HEK293 (cell line): ENCODE measurements around the gene FOSL1.

ENCODE experiments used
- CTCF ChIA-PET: fragments of 350-600 bp; formaldehyde crosslinking; extraction: SDS; loops from one replicate; lab custom pipeline; 2021; ENCODE audit warnings: antibody characterized with exemption; lab: Yijun Ruan, JAX
- POLR2A ChIA-PET: fragments of 300-600 bp; formaldehyde crosslinking; extraction: SDS; loops from one replicate; lab custom pipeline; 2020; ENCODE audit warnings: antibody characterized with exemption, inconsistent platforms; lab: Yijun Ruan, JAX
- H3K27ac ChIP-seq: fragments of 200-500 bp; sonication (Bioruptor generic); 2 replicates; pipeline ENCODE4 v1.5.1; 2014; ENCODE audit warnings: low read depth, low read length, control low read depth, inconsistent platforms; ENCODE audit errors: extremely low read depth
- H3K36me3 ChIP-seq, 2 experiments: fragments of 200-500 bp in 1 of 2; sonication (Bioruptor generic) in 1 of 2; 1 replicate in 1 of 2; 2 replicates in 1 of 2; pipeline ENCODE4 v1.5.1; 2014 to 2017; ENCODE audit warnings: inconsistent platforms in 2 of 2, low read length in 2 of 2; ENCODE audit not compliant: control insufficient read depth in 2 of 2, insufficient read depth in 1 of 2
- H3K4me1 ChIP-seq: fragments of 200-500 bp; sonication (Bioruptor generic); 2 replicates; pipeline ENCODE4 v1.5.1; 2014; ENCODE audit warnings: mild to moderate bottlenecking, low read length, inconsistent platforms; ENCODE audit not compliant: control insufficient read depth, insufficient read depth
- H3K4me3 ChIP-seq: 2 replicates; pipeline ENCODE4 v1.5.1; 2011; ENCODE audit warnings: low read depth, mild to moderate bottlenecking, control low read depth, low read length, moderate library complexity
- H3K9me3 ChIP-seq: fragments of 200-500 bp; sonication (Bioruptor generic); 2 replicates; pipeline ENCODE4 v1.5.1; 2014; ENCODE audit warnings: low read depth, low read length, inconsistent platforms; ENCODE audit not compliant: control insufficient read depth, insufficient read depth
- GFI1B ChIP-seq: fragments of 450-650 bp; formaldehyde crosslinking; IDR thresholded peaks from 2 replicates; pipeline ENCODE4 v1.5.1; 2016; ENCODE audit warnings: missing biosample characterization, missing genetic modification characterization
- HOXD13 ChIP-seq: sonication (generic); formaldehyde crosslinking; IDR thresholded peaks from 2 replicates; pipeline ENCODE4 v1.8.0; 2022; ENCODE audit warnings: missing genetic modification reagents, borderline replicate concordance
- KLF7 ChIP-seq: fragments of 450-650 bp; formaldehyde crosslinking; IDR thresholded peaks from 2 replicates; pipeline ENCODE4 v1.5.1; 2016; ENCODE audit warnings: missing biosample characterization, missing genetic modification characterization, borderline replicate concordance
- TCF7L2 ChIP-seq: IDR thresholded peaks from 2 replicates; pipeline ENCODE4 v1.6.1; 2011; ENCODE audit warnings: low read depth, mild to moderate bottlenecking, inconsistent platforms, low read length, moderate library complexity, borderline replicate concordance
- ZBTB48 ChIP-seq: fragments of 450-650 bp; formaldehyde crosslinking; IDR thresholded peaks from 2 replicates; pipeline ENCODE4 v1.5.1; 2016; ENCODE audit warnings: missing biosample characterization, missing genetic modification characterization
- ZBTB7A ChIP-seq: fragments of 450-650 bp; formaldehyde crosslinking; IDR thresholded peaks from 2 replicates; pipeline ENCODE4 v1.5.1; 2016; ENCODE audit warnings: low read depth, missing biosample characterization, missing genetic modification characterization
- ZFP41 ChIP-seq: fragments of 450-650 bp; formaldehyde crosslinking; IDR thresholded peaks from 2 replicates; pipeline ENCODE4 v1.5.1; 2016; ENCODE audit warnings: missing biosample characterization, missing genetic modification characterization, borderline replicate concordance
- ZIC2 ChIP-seq: fragments of 450-650 bp; formaldehyde crosslinking; IDR thresholded peaks from 2 replicates; pipeline ENCODE4 v1.5.1; 2016; ENCODE audit warnings: missing biosample characterization, missing genetic modification characterization
- ZNF114 ChIP-seq: fragments of 450-650 bp; formaldehyde crosslinking; IDR thresholded peaks from 2 replicates; pipeline ENCODE4 v1.5.0; 2017; ENCODE audit warnings: missing biosample characterization, missing genetic modification characterization
- ZNF530 ChIP-seq: fragments of 450-650 bp; formaldehyde crosslinking; IDR thresholded peaks from 2 replicates; pipeline ENCODE4 v1.5.1; 2016; ENCODE audit warnings: low read depth, missing biosample characterization, missing genetic modification characterization
- ZNF571 ChIP-seq: fragments of 450-650 bp; formaldehyde crosslinking; IDR thresholded peaks from 2 replicates; pipeline ENCODE4 v1.5.0; 2017; ENCODE audit warnings: missing biosample characterization, missing genetic modification characterization
- ZNF654 ChIP-seq: fragments of 450-650 bp; formaldehyde crosslinking; IDR thresholded peaks from 2 replicates; pipeline ENCODE4 v1.5.1; 2016; ENCODE audit warnings: low read depth, missing biosample characterization, missing genetic modification characterization
- ZNF660 ChIP-seq: fragments of 450-650 bp; IDR thresholded peaks from 2 replicates; pipeline ENCODE4 v1.5.1; 2018; ENCODE audit warnings: missing biosample characterization, mild to moderate bottlenecking, missing genetic modification characterization
- ZNF776 ChIP-seq: fragments of 450-650 bp; formaldehyde crosslinking; IDR thresholded peaks from 2 replicates; pipeline ENCODE4 v1.5.0; 2017; ENCODE audit warnings: missing biosample characterization, missing genetic modification characterization, borderline replicate concordance
- ZNF777 ChIP-seq: fragments of 450-650 bp; formaldehyde crosslinking; IDR thresholded peaks from 2 replicates; pipeline ENCODE4 v1.5.1; 2017; ENCODE audit warnings: missing biosample characterization, missing genetic modification characterization, borderline replicate concordance
- TF ChIP-seq, protein P1 (sequence below): fragments of 450-650 bp; formaldehyde crosslinking; IDR thresholded peaks from 2 replicates; pipeline ENCODE4 v1.5.1; 2016; ENCODE audit warnings: missing biosample characterization, missing genetic modification characterization
- TF ChIP-seq, protein P2 (sequence below): fragments of 450-650 bp; formaldehyde crosslinking; IDR thresholded peaks from 2 replicates; pipeline ENCODE4 v1.5.1; 2016; ENCODE audit warnings: missing biosample characterization, missing genetic modification characterization
- TF ChIP-seq, protein P3 (sequence below): fragments of 450-650 bp; formaldehyde crosslinking; IDR thresholded peaks from 2 replicates; pipeline ENCODE4 v1.5.1; 2017; ENCODE audit warnings: missing biosample characterization, missing genetic modification characterization
- TF ChIP-seq, protein P4 (sequence below): fragments of 450-650 bp; formaldehyde crosslinking; IDR thresholded peaks from 2 replicates; pipeline ENCODE4 v1.5.1; 2016; ENCODE audit warnings: missing biosample characterization, missing genetic modification characterization

The FOSL1 gene

DNA sequence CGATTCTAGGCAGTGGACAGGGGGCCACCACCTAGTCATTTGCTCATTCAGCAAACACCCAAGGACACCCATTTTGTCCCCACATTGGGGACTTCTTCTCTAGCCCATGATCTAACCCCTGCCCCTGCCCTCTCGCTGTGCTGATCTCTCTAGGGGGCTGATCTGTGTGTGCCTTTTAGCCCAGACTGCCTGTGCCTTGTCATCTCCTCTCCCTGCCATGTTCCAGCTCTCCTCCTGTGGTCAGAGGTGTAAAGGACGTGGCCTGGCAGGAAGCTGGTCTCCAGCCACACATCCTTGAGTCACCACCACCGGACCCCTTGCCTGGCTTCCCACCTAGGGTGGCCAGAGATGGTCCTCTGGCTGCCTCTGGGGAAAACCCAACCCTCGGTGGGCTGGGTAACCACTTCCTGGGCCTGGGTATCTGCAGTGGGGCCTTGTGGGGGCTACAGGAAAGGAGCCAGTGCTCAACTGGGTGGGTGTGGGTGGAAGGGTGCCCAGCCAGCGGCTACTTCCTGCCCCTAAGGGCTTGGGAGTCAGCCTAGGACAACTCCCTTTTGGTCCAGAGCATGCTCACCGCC, 19.3 kb downstream of the FOSL1 start:
- TF ChIP-seq ZIC2 (tag by site-specific recombination): peak; percentile 18; the same call in 1 of the 2 replicates
- TF ChIP-seq, protein P1, sequence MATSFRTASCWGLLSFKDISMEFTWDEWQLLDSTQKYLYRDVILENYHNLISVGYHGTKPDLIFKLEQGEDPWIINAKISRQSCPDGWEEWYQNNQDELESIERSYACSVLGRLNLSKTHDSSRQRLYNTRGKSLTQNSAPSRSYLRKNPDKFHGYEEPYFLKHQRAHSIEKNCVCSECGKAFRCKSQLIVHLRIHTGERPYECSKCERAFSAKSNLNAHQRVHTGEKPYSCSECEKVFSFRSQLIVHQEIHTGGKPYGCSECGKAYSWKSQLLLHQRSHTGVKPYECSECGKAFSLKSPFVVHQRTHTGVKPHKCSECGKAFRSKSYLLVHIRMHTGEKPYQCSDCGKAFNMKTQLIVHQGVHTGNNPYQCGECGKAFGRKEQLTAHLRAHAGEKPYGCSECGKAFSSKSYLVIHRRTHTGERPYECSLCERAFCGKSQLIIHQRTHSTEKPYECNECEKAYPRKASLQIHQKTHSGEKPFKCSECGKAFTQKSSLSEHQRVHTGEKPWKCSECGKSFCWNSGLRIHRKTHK (tag by site-specific recombination): no peak
- Histone ChIP-seq H3K4me1 (no peaks in the 10 kb centered on the region), H3K4me3 (no peak overlapping the region), H3K36me3 (peaks cover 0 to 41% of the 10 kb centered on the region in 2 experiments; a peak in 1 of 3 replicates), H3K27ac (no peak overlapping the region), H3K9me3 (no peaks in the 10 kb centered on the region)
- ChIA-PET POLR2A (interaction anchor here (0.9 to 2.1 kb wide), 5 partner anchors 9 to 23 kb away, joined by 3 to 6 read pairs (median 4); partner anchors contain the start of genes CFL1 and MUS81), CTCF (interaction anchor here (0.6 to 0.7 kb wide), 2 partner anchors 21 to 165 kb away, joined by 3 read pairs; partner anchors contain the start of gene MUS81)

DNA sequence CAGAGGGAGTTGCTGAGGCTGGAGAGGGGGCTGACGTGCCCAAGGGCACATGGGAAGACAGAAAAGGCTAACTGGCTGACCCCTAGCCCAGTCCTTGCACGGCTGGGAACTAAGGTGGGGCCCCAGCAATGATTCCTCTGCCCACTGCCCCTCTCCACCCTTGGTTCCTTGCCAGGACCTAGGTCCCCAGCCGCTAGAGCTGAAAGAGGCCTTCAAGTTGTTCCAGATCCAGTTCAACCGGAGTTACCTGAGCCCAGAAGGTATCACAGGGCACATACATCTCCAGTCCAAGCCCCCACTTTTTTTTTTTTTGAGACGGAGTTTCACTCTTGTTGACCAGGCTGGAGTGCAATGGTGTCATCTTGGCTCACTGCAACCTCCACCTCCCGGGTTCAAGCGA, 20.2 kb downstream of the FOSL1 start:
- Histone ChIP-seq H3K9me3 (no peaks in the 10 kb centered on the region), H3K36me3 (peaks cover 0 to 32% of the 10 kb centered on the region in 2 experiments; a peak in 1 of 3 replicates), H3K4me3 (no peak overlapping the region), H3K4me1 (no peaks in the 10 kb centered on the region), H3K27ac (no peak overlapping the region)
- CTCF ChIA-PET: interaction anchor here (1.4 kb wide), 1 partner anchor 8 kb away, joined by 4 read pairs; the partner anchor contains the start of gene FIBP
- no peak for TF ChIP-seq ZNF776
- TF ChIP-seq ZNF654: no peak
- no peak for TF ChIP-seq GFI1B
- TF ChIP-seq TCF7L2: no peak
- TF ChIP-seq ZNF777 (tag by site-specific recombination): no peak
- TF ChIP-seq, protein P2, sequence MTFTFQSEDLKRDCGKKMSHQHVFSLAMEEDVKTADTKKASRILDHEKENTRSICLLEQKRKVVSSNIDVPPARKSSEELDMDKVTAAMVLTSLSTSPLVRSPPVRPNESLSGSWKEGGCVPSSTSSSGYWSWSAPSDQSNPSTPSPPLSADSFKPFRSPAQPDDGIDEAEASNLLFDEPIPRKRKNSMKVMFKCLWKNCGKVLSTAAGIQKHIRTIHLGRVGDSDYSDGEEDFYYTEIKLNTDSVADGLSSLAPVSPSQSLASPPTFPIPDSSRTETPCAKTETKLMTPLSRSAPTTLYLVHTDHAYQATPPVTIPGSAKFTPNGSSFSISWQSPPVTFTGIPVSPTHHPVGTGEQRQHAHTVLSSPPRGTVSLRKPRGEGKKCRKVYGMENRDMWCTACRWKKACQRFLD (tag by site-specific recombination): no peak
- no peak for TF ChIP-seq ZBTB7A (tag by site-specific recombination)
- TF ChIP-seq ZFP41: no peak
- TF ChIP-seq, protein P3, sequence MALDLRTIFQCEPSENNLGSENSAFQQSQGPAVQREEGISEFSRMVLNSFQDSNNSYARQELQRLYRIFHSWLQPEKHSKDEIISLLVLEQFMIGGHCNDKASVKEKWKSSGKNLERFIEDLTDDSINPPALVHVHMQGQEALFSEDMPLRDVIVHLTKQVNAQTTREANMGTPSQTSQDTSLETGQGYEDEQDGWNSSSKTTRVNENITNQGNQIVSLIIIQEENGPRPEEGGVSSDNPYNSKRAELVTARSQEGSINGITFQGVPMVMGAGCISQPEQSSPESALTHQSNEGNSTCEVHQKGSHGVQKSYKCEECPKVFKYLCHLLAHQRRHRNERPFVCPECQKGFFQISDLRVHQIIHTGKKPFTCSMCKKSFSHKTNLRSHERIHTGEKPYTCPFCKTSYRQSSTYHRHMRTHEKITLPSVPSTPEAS (tag by site-specific recombination): no peak
- no peak for TF ChIP-seq ZNF660 (tag by site-specific recombination)
- TF ChIP-seq ZNF571 (tag by site-specific recombination): no peak
- TF ChIP-seq ZNF530 (tag by site-specific recombination): no peak
- no peak for TF ChIP-seq ZNF114 (tag by site-specific recombination)
- TF ChIP-seq, protein P4, sequence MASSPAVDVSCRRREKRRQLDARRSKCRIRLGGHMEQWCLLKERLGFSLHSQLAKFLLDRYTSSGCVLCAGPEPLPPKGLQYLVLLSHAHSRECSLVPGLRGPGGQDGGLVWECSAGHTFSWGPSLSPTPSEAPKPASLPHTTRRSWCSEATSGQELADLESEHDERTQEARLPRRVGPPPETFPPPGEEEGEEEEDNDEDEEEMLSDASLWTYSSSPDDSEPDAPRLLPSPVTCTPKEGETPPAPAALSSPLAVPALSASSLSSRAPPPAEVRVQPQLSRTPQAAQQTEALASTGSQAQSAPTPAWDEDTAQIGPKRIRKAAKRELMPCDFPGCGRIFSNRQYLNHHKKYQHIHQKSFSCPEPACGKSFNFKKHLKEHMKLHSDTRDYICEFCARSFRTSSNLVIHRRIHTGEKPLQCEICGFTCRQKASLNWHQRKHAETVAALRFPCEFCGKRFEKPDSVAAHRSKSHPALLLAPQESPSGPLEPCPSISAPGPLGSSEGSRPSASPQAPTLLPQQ (tag by site-specific recombination): no peak
- no peak for TF ChIP-seq KLF7 (tag by site-specific recombination)
- no peak for TF ChIP-seq ZBTB48 (tag by site-specific recombination)
- no peak for TF ChIP-seq HOXD13
- POLR2A ChIA-PET: interaction anchor here (0.9 to 1.7 kb wide), 4 partner anchors 8 to 19 kb away, joined by 4 to 7 read pairs (median 6); partner anchors contain the start of gene FIBP
